GM23338 (cell line): Measurements from ENCODE around the gene CFAP57. TPM values are rescaled to one million over a fixed set of nuclear protein-coding genes. Genes with fewer than 3 reads are reported as not detected.
"Not testable (repeated sequence)": the region's sequence is repeated elsewhere in the genome, so short reads cannot be mapped to it uniquely, and the experiment has no call there.

Experiments used
- ATAC-seq: fragments of 200-7000 bp; cut with Tn5 transposase; 3 replicates; pipeline ENCODE4 v1.9.1; 2020
- DNase-seq: peaks from one replicate; pipeline ENCODE4 v3.0.0-alpha.2; 2015; ENCODE audit warnings: low spot score
- H2AFZ ChIP-seq: fragments of 200-600 bp; sonication (generic); 2 replicates; pipeline ENCODE4 v1.8.0; 2016; ENCODE audit warnings: antibody characterized with exemption, mild to moderate bottlenecking, moderate library complexity
- H3F3A ChIP-seq: fragments of 200-600 bp; sonication (generic); replicated peaks from 2 replicates; pipeline ENCODE4 v1.8.0; 2017; ENCODE audit warnings: antibody characterized with exemption, mixed run types, low read depth
- H3K27ac ChIP-seq: fragments of 200-600 bp; sonication (generic); 2 replicates; pipeline ENCODE4 v1.6.1; 2016; ENCODE audit warnings: low read depth
- H3K27me3 ChIP-seq: fragments of 200-600 bp; sonication (generic); 2 replicates; pipeline ENCODE4 v1.8.0; 2016; ENCODE audit warnings: mild to moderate bottlenecking, mixed run types, moderate library complexity; ENCODE audit not compliant: insufficient read depth
- H3K36me3 ChIP-seq: fragments of 200-600 bp; sonication (generic); 2 replicates; pipeline ENCODE4 v1.8.0; 2016; ENCODE audit warnings: mild to moderate bottlenecking; ENCODE audit not compliant: insufficient read depth
- H3K4me1 ChIP-seq: fragments of 200-600 bp; sonication (generic); 2 replicates; pipeline ENCODE4 v1.8.0; 2016; ENCODE audit warnings: mild to moderate bottlenecking, moderate library complexity; ENCODE audit not compliant: insufficient read depth
- H3K4me2 ChIP-seq: fragments of 200-600 bp; sonication (generic); 2 replicates; pipeline ENCODE4 v1.7.1; 2017; ENCODE audit warnings: mixed run types
- H3K4me3 ChIP-seq: fragments of 200-600 bp; sonication (generic); 2 replicates; pipeline ENCODE4 v1.6.1; 2016; ENCODE audit warnings: mixed run types
- H3K79me2 ChIP-seq: fragments of 200-600 bp; sonication (generic); replicated peaks from 2 replicates; pipeline ENCODE4 v1.8.0; 2017; ENCODE audit warnings: mild to moderate bottlenecking; ENCODE audit not compliant: insufficient read depth
- H3K9me2 ChIP-seq: fragments of 200-600 bp; sonication (generic); 2 replicates; pipeline ENCODE4 v1.8.0; 2017; ENCODE audit not compliant: insufficient read depth
- H4K20me1 ChIP-seq: fragments of 200-600 bp; sonication (generic); replicated peaks from 2 replicates; pipeline ENCODE4 v1.8.0; 2017; ENCODE audit warnings: mild to moderate bottlenecking; ENCODE audit not compliant: insufficient read depth
- H3K27ac Mint-ChIP-seq: 2 replicates; pipeline ENCODE4 v1.8.0; 2020; ENCODE audit warnings: inconsistent platforms, mild to moderate bottlenecking, moderate library complexity, mixed read lengths
- H3K27me3 Mint-ChIP-seq: 3 replicates; pipeline ENCODE4 v1.8.0; 2022; ENCODE audit warnings: low read depth, mild to moderate bottlenecking, moderate library complexity, mixed read lengths, inconsistent platforms; ENCODE audit not compliant: insufficient read depth, poor library complexity
- H3K36me3 Mint-ChIP-seq: 3 replicates; pipeline ENCODE4 v1.8.0; 2021; ENCODE audit warnings: low read depth, mild to moderate bottlenecking, inconsistent platforms, moderate library complexity, mixed read lengths
- H3K4me1 Mint-ChIP-seq: 3 replicates; pipeline ENCODE4 v1.8.0; 2020; ENCODE audit warnings: mild to moderate bottlenecking, inconsistent platforms, mixed read lengths
- H3K4me3 Mint-ChIP-seq: 3 replicates; pipeline ENCODE4 v1.8.0; 2021; ENCODE audit warnings: moderate library complexity, mild to moderate bottlenecking, inconsistent platforms, mixed read lengths
- H3K9me3 Mint-ChIP-seq: 3 replicates; pipeline ENCODE4 v1.8.0; 2020; ENCODE audit warnings: moderate library complexity, mild to moderate bottlenecking, inconsistent platforms, mixed read lengths
- CREB1 ChIP-seq: fragments of 250-450 bp; sonication (Bioruptor Pico); IDR thresholded peaks from 2 replicates; pipeline ENCODE4 v1.5.0; 2020; ENCODE audit warnings: low read depth, mild to moderate bottlenecking, moderate library complexity
- CTCF ChIP-seq, 2 experiments: fragments of 200-600 bp in 1 of 2; sonication (generic) in 1 of 2; conservative IDR thresholded peaks; 2 replicates each; pipeline versions ENCODE4 v1.5.1 to v1.6.1; 2016 to 2017; ENCODE audit warnings: antibody characterized with exemption in 2 of 2, low read depth in 2 of 2, mild to moderate bottlenecking in 2 of 2, moderate library complexity in 1 of 2
- ETS1 ChIP-seq: IDR thresholded peaks from 2 replicates; pipeline ENCODE4 v1.6.1; 2016; ENCODE audit warnings: antibody characterized with exemption
- EZH2 ChIP-seq: fragments of 200-600 bp; sonication (generic); IDR thresholded peaks from one replicate; pipeline ENCODE4 v1.8.0; 2017; ENCODE audit warnings: antibody characterized with exemption, mild to moderate bottlenecking, low read depth; ENCODE audit not compliant: unreplicated experiment
- EZH2phosphoT487 ChIP-seq: fragments of 200-600 bp; sonication (generic); IDR thresholded peaks from one replicate; pipeline ENCODE4 v1.8.1; 2018; ENCODE audit warnings: antibody characterized with exemption; ENCODE audit not compliant: unreplicated experiment
- JUNB ChIP-seq: IDR thresholded peaks from one replicate; pipeline ENCODE4 v1.6.1; 2016; ENCODE audit warnings: antibody characterized with exemption; ENCODE audit not compliant: unreplicated experiment
- NANOG ChIP-seq: IDR thresholded peaks from 2 replicates; pipeline ENCODE4 v1.6.1; 2016; ENCODE audit warnings: antibody characterized with exemption, borderline replicate concordance
- POLR2AphosphoS5 ChIP-seq: IDR thresholded peaks from 2 replicates; pipeline ENCODE4 v1.6.1; 2016; ENCODE audit warnings: antibody characterized with exemption, low read depth
- REST ChIP-seq: IDR thresholded peaks from one replicate; pipeline ENCODE4 v1.6.1; 2018; ENCODE audit warnings: antibody characterized with exemption; ENCODE audit not compliant: unreplicated experiment
- STAT1 ChIP-seq: IDR thresholded peaks from one replicate; pipeline ENCODE4 v1.6.1; 2016; ENCODE audit warnings: antibody characterized with exemption; ENCODE audit not compliant: unreplicated experiment
- ZNF114 ChIP-seq: fragments of 250-450 bp; sonication (Bioruptor Pico); IDR thresholded peaks from 2 replicates; pipeline ENCODE4 v1.5.0; 2020; ENCODE audit warnings: mild to moderate bottlenecking, moderate library complexity
- ZNF331 ChIP-seq: fragments of 250-450 bp; sonication (Bioruptor Pico); IDR thresholded peaks from 2 replicates; pipeline ENCODE4 v1.5.0; 2020; ENCODE audit warnings: low read depth, mild to moderate bottlenecking, moderate library complexity
- polyA plus RNA-seq: library from polyadenylated mRNA; unstranded; fragments of >200 nt; fragmentation: Nextera tagmentation; extraction: Ambion mirVana; gene quantifications from 2 replicates; pipeline ENCODE4 v1.2.1, GENCODE V29; 2016
- total RNA-seq: library from RNA; depleted of rRNA; stranded (reverse); fragments of >200 nt; shearing (Covaris generic); gene quantifications from 2 replicates; pipeline ENCODE4 v1.2.3, GENCODE V29; 2014

Gene CFAP57
- total and polyA plus RNA-seq, 2 experiments from 2014 or later, result 0.37 to 0.38 TPM

GRCh38 chr1:43137445-43138052, 34.6 kb upstream of the CFAP57 start (continued):
- TF ChIP-seq REST (no peak), EZH2phosphoT487 (no peak), EZH2 (no peak), CREB1 (CRISPR knock-in tag) (no peak), ZNF331 (CRISPR knock-in tag) (no peak), STAT1 (no peak), NANOG (no peak), ETS1 (no peak), POLR2AphosphoS5 (no peak), JUNB (no peak), ZNF114 (CRISPR knock-in tag) (no peak), CTCF (conservative IDR thresholded peaks at IDR 0.05; ENCODE audit: low read depth in 2 of 2) (no peak)

GRCh38 chr1:43139295-43139694, 32.8 kb upstream of the CFAP57 start:
- not testable (repeated sequence) for H3K4me3 ChIP-seq, H3K9me2 ChIP-seq, H2AFZ ChIP-seq, H3K79me2 ChIP-seq, H3K27ac ChIP-seq, H3K4me1 ChIP-seq, H3F3A ChIP-seq, H4K20me1 ChIP-seq, H3K27me3 ChIP-seq, H3K27ac Mint-ChIP-seq, H3K4me2 ChIP-seq, ATAC-seq, H3K27me3 Mint-ChIP-seq, DNase-seq, H3K4me3 Mint-ChIP-seq, H3K36me3 ChIP-seq
- peaks cover 21% of the 10 kb centered on the region for H3K9me3 Mint-ChIP-seq
- peaks cover 10% of the 10 kb centered on the region for H3K4me1 Mint-ChIP-seq
- H3K36me3 Mint-ChIP-seq, result peaks cover 20% of the 10 kb centered on the region
